GM18873 (cell line): ENCODE results near the gene MUC6.

Experiments used
- ATAC-seq: cut with Tn5 transposase; IDR thresholded peaks from one replicate; pipeline ENCODE4 v1.9.1; 2021; ENCODE audit warnings: mild to moderate bottlenecking, moderate library complexity, moderate number of reproducible peaks; ENCODE audit not compliant: unreplicated experiment, low FRiP score

The MUC6 gene

GRCh38 chr11:1012740-1013630 lies 23.5 kb downstream of the MUC6 start:
- no peak for ATAC-seq

DNA sequence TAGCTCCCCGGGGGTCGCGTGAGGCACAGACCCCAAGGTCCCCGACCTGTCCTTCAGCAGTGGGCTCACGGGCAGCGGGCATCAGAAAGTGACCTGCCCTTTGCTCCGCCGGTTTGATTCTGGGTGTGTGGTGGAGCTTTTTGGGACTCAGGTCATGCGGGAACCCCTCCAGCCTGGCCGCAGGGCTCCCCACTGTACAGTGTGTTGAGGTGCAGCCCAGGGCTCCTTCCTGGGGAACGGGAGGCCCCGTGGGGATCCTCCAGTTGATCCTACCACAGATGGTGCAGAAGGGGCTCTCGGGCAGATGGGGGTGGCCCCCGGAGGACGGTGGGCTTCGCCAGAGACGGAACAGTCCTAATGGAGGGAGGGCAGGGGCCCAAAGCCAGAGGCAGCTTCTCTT lies 24.2 kb downstream of the MUC6 start:
- ATAC-seq = no peak

DNA sequence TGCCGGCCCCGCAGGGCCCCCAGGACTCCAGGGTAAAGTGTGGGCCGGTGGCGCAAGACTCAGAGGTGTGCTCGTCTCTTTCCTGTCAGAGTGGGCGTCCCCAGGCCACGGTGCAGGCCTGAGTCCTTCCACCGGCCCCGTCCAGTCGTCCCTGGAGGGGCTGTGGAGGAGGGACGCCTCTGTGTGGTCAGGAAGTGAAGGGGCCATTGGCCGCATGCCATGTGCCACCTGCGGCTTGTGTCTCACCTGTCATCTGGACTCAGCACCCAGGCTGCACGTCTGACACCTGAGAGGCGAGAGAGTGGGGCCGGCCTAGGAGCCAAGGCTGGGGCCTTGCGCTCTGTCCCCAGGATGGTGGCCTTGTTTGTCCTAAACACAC lies 25.2 kb downstream of the MUC6 start:
- ATAC-seq = no peak

DNA sequence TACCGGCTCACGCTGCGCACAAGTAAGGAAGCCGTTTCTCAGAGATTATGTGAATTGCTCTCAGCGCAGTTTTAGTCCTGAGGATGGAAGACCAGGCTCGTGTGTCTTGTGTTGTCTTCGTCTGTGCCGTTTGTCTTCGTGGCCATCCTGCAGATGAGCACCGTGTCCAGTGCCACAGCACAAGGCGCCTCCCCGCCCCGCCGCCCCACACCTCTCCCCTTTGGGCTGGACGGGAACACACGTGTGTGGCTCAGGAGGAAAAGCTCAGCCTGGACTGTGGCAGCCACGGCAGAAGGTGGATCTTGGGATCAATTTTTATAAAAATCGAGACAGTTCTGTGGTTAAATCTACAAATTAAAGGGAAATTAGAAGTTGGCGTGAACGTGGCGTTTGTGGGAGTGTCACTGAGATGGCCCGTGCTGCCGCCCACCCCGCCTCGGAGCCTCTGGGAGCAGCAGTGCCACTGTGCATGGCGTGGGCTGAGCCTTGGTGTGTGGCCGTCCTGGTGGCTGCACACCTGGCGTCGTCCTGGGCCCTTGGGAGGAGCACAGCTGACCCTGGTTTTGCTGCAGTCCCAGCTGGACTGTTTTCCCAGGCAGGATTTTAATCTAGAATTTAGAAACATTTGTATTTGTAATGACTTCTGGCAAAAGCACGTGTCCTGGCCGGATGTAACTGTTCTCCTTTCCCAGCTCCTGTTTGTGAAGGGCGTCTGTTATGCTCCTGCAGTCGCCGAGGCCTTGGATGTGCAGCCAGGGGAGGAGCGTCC lies 25.8 kb downstream of the MUC6 start:
- no peak for ATAC-seq

- ATAC-seq = no peak
Observed at GRCh38 chr11:1009991-1010390, 26.5 kb downstream of the MUC6 start.

GRCh38 chr11:1009371-1009770 lies 27.1 kb downstream of the MUC6 start:
- no peak for ATAC-seq

DNA sequence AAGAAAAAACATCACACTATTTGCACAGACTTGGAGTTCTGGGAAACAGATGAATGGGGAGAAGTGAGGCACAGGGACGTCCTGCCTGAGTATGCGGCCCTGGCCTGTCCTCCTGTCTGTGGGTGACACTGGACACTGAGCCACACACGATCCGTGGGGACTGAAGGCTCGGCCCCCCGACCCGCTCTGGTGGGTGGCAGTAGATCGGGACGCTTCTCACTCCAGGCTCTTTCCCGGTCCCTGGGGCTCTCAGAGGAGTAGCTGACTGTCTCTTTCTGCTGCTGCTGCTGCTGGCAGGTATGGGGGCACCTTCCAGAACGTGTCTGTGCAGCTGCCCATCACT lies 27.7 kb downstream of the MUC6 start:
- ATAC-seq = no peak

- no peak for ATAC-seq
Observed at GRCh38 chr11:1008001-1008802, 28.3 kb downstream of the MUC6 start.

DNA sequence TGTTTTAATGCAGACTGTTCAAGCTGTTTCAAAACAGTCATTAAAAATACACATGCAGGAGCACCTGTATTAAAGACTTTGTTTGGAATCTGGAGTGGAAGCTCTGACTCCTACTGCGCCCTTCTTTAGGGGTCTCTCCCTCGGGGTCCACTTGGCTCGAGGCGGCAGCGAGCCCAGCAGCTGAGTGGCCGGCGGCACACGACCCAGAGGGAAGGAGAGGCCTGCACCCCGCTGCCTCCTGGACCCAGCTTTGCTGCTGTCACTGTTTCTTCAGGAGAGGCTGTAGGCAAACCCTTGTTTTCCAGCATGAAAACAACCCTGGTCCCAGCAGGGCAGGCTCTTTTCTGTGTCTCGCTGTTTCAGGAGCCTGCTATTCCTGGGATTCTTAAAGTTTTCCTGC lies 29.2 kb downstream of the MUC6 start:
- ATAC-seq = no peak

GRCh38 chr11:1006762-1007161 lies 29.8 kb downstream of the MUC6 start:
- ATAC-seq = no peak

DNA sequence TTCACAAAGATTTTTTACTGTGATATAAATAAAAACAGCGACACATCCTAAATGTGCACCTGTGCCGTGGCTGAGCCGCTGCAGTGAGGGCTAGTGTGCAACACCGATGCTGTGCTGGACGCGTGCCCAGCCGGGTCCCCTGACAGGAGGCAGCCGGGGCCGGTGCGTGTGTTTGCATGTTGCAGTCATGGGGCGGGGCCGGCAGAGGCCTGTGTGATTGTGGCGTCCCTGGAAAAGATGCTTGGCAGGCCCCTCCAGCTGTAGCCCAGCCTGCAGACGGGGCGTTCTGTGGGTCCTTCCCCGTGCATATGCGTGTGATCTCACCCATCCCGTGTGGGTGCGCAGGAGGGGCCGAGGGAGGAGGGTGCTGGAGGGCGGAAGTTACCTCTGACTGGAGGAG lies 30.6 kb downstream of the MUC6 start:
- ATAC-seq = no peak

DNA sequence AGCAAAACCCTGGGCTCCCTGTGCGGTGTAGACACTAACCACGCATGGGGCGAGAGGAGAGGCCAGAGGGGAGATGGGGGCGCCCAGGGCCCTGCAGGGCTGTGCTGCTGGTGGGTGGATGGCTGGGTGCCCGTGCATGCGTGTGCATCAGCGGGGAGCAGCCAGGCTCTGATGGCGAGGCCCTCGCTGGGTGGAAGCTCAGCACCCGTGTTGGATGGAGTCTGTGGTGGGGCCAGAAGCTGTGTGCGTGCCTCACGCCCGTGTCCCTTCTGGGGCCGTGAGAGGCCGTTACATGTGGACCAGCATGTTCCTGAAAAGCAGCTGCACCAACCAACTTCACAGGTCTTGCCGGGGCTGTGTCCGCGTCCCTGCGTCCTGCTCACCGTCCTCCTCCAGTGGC lies 33.4 kb downstream of the MUC6 start:
- no peak for ATAC-seq

- no peak for ATAC-seq
Observed at GRCh38 chr11:1002406-1002984, 34.0 kb downstream of the MUC6 start.

GRCh38 chr11:1001617-1002405 lies 34.7 kb downstream of the MUC6 start:
- ATAC-seq = no peak

DNA sequence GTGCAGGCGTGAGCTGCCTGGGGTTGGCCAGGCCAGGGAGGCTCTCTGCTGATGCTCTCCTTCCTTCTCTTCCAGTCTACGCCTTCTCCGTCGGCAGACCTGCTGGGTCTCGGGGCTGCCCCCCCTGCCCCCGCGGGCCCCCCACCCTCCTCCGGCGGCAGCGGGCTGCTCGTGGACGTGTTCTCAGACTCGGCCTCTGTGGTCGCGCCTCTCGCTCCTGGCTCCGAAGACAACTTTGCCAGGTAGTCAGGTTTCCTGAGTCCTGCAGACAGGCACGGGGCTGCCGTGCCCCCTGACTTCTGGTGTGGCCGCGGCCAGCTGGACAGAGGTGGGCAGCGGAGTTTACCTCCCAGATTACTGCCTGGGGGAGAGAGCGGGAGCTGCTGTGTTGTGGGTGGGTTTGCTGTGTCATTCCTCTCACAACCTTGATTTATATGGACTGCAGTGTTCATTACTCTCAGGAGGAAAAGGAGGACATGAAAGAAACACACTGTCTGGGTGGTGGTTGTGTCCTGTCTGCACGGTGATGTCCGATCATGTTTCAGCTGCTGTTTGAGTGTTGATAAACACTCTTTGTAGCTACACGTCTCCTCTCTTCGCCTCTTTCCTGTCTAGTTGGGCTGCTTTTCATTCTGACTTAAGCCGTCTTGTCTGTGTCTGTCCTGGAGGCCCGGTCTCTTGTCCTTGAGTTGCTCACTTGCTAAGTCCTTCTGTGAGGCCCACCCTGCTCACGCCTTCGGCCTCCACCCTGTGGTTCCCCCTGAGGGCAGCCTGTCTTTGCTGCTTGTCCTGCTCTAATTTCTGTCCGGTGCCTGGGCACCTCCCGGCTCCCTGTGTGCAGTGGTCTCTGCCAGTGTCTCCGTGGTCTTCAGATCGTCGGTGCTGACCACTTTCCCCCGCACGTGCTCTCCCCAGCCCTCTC lies 35.9 kb downstream of the MUC6 start:
- ATAC-seq = no peak

DNA sequence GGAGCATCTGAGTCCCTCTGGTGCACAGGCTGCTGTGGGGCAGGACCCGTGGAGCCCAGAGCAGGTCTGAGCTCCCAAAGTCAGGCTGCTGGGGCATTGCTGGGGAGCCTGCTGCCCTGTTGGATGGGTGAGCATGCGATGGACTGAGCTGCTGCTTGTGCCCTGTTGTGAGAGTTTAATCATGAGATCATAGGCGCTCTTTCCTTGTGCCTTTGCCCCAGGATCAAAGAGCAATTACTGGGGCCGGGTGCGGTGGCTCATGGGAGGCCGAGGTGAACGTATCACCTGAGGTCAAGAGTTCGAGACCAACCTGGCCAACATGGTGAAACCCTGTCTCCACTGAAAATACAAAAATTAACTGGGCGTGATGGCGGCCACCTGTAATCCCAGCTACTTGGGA lies 37.5 kb downstream of the MUC6 start:
- no peak for ATAC-seq

DNA sequence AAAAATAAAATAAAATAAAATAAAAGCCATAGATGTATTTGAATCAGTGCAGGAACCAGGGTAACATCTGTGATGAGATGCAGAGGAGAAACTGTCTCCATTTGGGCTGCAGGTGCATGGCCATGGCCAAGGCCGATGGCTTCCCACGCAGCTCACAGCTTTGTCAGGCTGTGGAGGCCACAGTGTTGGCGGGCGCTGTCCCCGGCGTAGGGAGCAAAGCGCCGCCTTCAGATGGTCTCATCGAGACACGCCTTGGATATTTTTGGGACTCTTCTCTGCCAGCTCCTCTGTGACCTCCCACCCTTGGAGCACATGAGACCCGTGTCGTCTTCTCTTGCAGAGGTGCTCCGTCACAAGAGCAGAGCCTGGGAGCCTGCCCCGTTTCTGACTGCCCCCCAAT lies 38.6 kb downstream of the MUC6 start:
- no peak for ATAC-seq

- no peak for ATAC-seq
Observed at GRCh38 chr11:996681-997080, 39.8 kb downstream of the MUC6 start.
